K562 (cell line): ENCODE measurements around the gene ARHGEF12. TPM values are rescaled to one million over a fixed set of nuclear protein-coding genes. Genes with fewer than 3 reads are reported as not detected.

Experiments
- EGR1 ChIP-seq: fragments of 450-650 bp; conservative IDR thresholded peaks from 2 replicates; pipeline ENCODE4 v1.6.1; 2017; ENCODE audit warnings: mild to moderate bottlenecking
- polyA plus RNA-seq, 8 experiments: library from polyadenylated mRNA; depleted of rRNA in 4 of 8; stranded (reverse) in 5 of 8; unstranded in 3 of 8; fragments of >200 nt; fragmentation: Nextera tagmentation in 2 of 8; fragmentation: Illumina TruSeq in 1 of 8; extraction: Ambion mirVana in 2 of 8; extraction: Trizol in 1 of 8; gene quantifications; 2 replicates each; pipeline versions ENCODE4 v1.2.1 to v1.2.3, GENCODE V29; 2011 to 2014; ENCODE audit warnings: inconsistent platforms in 1 of 8, missing spikeins in 1 of 8
- total RNA-seq, 7 experiments: library from RNA; depleted of rRNA in 6 of 7; stranded (reverse); fragments of >200 nt in 6 of 7; fragmentation: Illumina TruSeq in 2 of 7; extraction: Trizol in 2 of 7; gene quantifications; 2 replicates each; pipeline versions ENCODE4 v1.2.1 to v1.2.3, GENCODE V29; 2011 to 2021; ENCODE audit warnings: low replicate concordance in 1 of 7
- TF ChIP-seq, protein P1 (sequence below), 2 experiments: fragments of 450-650 bp; formaldehyde crosslinking in 1 of 2; IDR thresholded peaks; 2 replicates each; pipeline versions ENCODE4 v1.4.0 to v1.6.1; 2014 to 2020; ENCODE audit warnings: mild to moderate bottlenecking in 2 of 2, borderline replicate concordance in 1 of 2, low read depth in 1 of 2
- TF ChIP-seq, protein P2 (sequence below): fragments of 450-650 bp; IDR thresholded peaks from 2 replicates; pipeline ENCODE4 v1.6.1; 2018; ENCODE audit not compliant: partially characterized antibody

Gene ARHGEF12
- total and polyA plus RNA-seq, 9 of the 15 experiments (the other 6 are each of a cell fraction or from before 2014, with no cell fraction given): 3.5 to 51.7 (median 29.5) TPM

DNA sequence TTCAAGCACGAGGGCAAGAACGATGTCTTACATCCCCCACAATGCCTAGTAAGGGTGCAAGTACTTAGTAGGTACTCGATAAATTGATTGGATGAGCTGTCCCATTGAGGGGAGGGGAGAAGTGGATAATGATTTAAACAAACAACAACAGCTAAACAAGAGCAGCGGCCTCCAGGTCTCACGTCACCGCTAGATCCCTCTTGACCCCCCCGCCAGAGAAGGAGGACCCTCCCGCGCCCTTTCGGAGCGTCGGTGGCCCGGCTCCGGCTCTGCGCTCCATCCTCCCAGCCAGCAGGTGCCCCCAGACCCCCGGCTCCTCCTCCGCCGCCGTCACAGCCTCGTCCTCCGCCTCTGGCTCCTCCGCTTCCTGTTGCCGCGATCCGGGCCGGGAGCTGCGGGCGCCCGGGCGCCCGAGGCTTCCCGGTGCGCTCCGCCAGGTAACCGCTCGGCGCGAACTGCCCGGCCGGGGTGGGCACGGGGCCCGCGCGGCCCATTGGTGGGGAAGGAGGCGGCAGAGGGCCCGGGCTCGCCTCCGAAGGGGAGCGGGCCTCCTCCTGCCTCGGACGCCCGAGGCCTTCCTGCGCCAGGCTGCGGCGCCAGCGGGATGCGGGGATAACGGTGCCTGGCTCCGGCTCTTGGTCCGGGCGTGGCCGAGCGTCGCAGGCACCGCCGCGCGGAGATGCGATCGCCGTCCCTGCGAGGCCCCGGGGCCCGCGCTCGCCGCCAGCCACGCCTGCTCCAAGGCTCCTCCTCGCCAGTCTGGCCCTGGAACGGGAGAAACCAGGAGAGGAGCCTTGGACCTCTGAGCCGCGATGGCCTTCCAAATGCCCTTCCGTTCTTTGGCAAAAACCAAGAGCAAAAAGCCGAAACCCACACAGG is 11.0 kb upstream of the ARHGEF12 start, which contains the start of gene TLCD5 (continued):
- TF ChIP-seq, protein P1, sequence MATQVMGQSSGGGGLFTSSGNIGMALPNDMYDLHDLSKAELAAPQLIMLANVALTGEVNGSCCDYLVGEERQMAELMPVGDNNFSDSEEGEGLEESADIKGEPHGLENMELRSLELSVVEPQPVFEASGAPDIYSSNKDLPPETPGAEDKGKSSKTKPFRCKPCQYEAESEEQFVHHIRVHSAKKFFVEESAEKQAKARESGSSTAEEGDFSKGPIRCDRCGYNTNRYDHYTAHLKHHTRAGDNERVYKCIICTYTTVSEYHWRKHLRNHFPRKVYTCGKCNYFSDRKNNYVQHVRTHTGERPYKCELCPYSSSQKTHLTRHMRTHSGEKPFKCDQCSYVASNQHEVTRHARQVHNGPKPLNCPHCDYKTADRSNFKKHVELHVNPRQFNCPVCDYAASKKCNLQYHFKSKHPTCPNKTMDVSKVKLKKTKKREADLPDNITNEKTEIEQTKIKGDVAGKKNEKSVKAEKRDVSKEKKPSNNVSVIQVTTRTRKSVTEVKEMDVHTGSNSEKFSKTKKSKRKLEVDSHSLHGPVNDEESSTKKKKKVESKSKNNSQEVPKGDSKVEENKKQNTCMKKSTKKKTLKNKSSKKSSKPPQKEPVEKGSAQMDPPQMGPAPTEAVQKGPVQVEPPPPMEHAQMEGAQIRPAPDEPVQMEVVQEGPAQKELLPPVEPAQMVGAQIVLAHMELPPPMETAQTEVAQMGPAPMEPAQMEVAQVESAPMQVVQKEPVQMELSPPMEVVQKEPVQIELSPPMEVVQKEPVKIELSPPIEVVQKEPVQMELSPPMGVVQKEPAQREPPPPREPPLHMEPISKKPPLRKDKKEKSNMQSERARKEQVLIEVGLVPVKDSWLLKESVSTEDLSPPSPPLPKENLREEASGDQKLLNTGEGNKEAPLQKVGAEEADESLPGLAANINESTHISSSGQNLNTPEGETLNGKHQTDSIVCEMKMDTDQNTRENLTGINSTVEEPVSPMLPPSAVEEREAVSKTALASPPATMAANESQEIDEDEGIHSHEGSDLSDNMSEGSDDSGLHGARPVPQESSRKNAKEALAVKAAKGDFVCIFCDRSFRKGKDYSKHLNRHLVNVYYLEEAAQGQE (IDR thresholded peaks at IDR 0.05; ENCODE audit: borderline replicate concordance): no peak
- TF ChIP-seq, protein P1 (CRISPR knock-in tag; IDR thresholded peaks at IDR 0.05; ENCODE audit: low read depth): 0 out of 2 replicates have a peak, but pooled peaks have one; percentile 32
- peak; percentile 15; the same call in 1 of the 2 replicates for TF ChIP-seq EGR1
- TF ChIP-seq, protein P2, sequence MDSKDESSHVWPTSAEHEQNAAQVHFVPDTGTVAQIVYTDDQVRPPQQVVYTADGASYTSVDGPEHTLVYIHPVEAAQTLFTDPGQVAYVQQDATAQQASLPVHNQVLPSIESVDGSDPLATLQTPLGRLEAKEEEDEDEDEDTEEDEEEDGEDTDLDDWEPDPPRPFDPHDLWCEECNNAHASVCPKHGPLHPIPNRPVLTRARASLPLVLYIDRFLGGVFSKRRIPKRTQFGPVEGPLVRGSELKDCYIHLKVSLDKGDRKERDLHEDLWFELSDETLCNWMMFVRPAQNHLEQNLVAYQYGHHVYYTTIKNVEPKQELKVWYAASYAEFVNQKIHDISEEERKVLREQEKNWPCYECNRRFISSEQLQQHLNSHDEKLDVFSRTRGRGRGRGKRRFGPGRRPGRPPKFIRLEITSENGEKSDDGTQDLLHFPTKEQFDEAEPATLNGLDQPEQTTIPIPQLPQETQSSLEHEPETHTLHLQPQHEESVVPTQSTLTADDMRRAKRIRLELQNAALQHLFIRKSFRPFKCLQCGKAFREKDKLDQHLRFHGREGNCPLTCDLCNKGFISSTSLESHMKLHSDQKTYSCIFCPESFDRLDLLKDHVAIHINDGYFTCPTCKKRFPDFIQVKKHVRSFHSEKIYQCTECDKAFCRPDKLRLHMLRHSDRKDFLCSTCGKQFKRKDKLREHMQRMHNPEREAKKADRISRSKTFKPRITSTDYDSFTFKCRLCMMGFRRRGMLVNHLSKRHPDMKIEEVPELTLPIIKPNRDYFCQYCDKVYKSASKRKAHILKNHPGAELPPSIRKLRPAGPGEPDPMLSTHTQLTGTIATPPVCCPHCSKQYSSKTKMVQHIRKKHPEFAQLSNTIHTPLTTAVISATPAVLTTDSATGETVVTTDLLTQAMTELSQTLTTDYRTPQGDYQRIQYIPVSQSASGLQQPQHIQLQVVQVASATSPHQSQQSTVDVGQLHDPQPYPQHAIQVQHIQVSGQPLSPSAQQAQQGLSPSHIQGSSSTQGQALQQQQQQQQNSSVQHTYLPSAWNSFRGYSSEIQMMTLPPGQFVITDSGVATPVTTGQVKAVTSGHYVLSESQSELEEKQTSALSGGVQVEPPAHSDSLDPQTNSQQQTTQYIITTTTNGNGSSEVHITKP: peak; percentile 34
